NCI-H1417 (cell line): ENCODE data around the gene MAFB.

ENCODE experiments used
- DNase-seq, 3 experiments: peaks; one replicate each; lab custom pipeline; 2025; lab: John Stamatoyannopoulos, UW

Gene MAFB

GRCh38 chr20:40682104-40682981, 6.7 kb downstream of the MAFB start:
- DNase-seq = no peak

- DNase-seq = no peak
Observed at GRCh38 chr20:40681684-40682083, 7.4 kb downstream of the MAFB start.

- no peak for DNase-seq
Observed at GRCh38 chr20:40681165-40681564, 7.9 kb downstream of the MAFB start.

GRCh38 chr20:40680161-40680959, 8.7 kb downstream of the MAFB start:
- no peak for DNase-seq

GRCh38 chr20:40679184-40679583, 9.9 kb downstream of the MAFB start:
- DNase-seq = peak in 1 of 3 experiments; percentile 66

GRCh38 chr20:40678286-40678875, 10.7 kb downstream of the MAFB start:
- DNase-seq = peak; percentile 25 to 79 (median 66)

GRCh38 chr20:40677343-40677924, 11.6 kb downstream of the MAFB start:
- DNase-seq = no peak

GRCh38 chr20:40676491-40677269, 12.4 kb downstream of the MAFB start:
- no peak for DNase-seq

- no peak for DNase-seq
Observed at GRCh38 chr20:40675599-40676221, 13.3 kb downstream of the MAFB start.

GRCh38 chr20:40673442-40673841, 15.6 kb downstream of the MAFB start:
- DNase-seq = peak in 2 of 3 experiments; percentile 48 to 79

GRCh38 chr20:40672095-40672494, 16.9 kb downstream of the MAFB start:
- DNase-seq = no peak

- no peak for DNase-seq
Observed at GRCh38 chr20:40670253-40670652, 18.8 kb downstream of the MAFB start.

GRCh38 chr20:40669692-40670091, 19.3 kb downstream of the MAFB start:
- no peak for DNase-seq

- DNase-seq = no peak
Observed at GRCh38 chr20:40668449-40669228, 20.4 kb downstream of the MAFB start.

GRCh38 chr20:40667503-40667902, 21.5 kb downstream of the MAFB start:
- no peak for DNase-seq

- no peak for DNase-seq
Observed at GRCh38 chr20:40666336-40666735, 22.7 kb downstream of the MAFB start.

- DNase-seq = peak in 1 of 3 experiments; percentile 28
Observed at GRCh38 chr20:40664891-40665290, 24.1 kb downstream of the MAFB start.

GRCh38 chr20:40663991-40664880, 24.8 kb downstream of the MAFB start:
- peak in 2 of 3 experiments; percentile 92 to 96 for DNase-seq

- DNase-seq = peak in 1 of 3 experiments; percentile 67
Observed at GRCh38 chr20:40663304-40663790, 25.7 kb downstream of the MAFB start.
